ENCODE data around the gene RNPEPL1.
A peak's percentile ranks its signal among the peaks of the same experiment; 100 is the strongest.
"Not testable (repeated sequence)": the region's sequence is repeated elsewhere in the genome, so short reads cannot be mapped to it uniquely, and the experiment has no call there.

RNPEPL1 gene

GRCh38 chr2:240567872-240568677 lies at the start of gene RNPEPL1:
RNPEPL1 (plus strand) TSS chr2:240568484; CDS start chr2:240568587, 103 bp downstream.
- peak; percentile 46 for DNase-seq

- no peak for DNase-seq
These were observed 49.3 kb upstream of the RNPEPL1 start for GRCh38 chr2:240518981-240519380.

GRCh38 chr2:240519396-240520129 lies 48.7 kb upstream of the RNPEPL1 start:
- no peak for DNase-seq

- no peak for DNase-seq
These were observed 47.9 kb upstream of the RNPEPL1 start for GRCh38 chr2:240520130-240520973.

- no peak for DNase-seq
These were observed 47.3 kb upstream of the RNPEPL1 start for GRCh38 chr2:240520974-240521350.

- DNase-seq, result not testable (repeated sequence)
These were observed 46.4 kb upstream of the RNPEPL1 start for GRCh38 chr2:240521885-240522284.

GRCh38 chr2:240522406-240522805 lies 45.9 kb upstream of the RNPEPL1 start:
- DNase-seq, result no peak

- no peak for DNase-seq
These were observed 44.6 kb upstream of the RNPEPL1 start for GRCh38 chr2:240523451-240524281.

GRCh38 chr2:240524963-240525718 lies 43.1 kb upstream of the RNPEPL1 start:
- no peak for DNase-seq

GRCh38 chr2:240525802-240526201 lies 42.5 kb upstream of the RNPEPL1 start:
- no peak for DNase-seq

GRCh38 chr2:240526521-240526920 lies 41.8 kb upstream of the RNPEPL1 start:
- no peak for DNase-seq

- no peak for DNase-seq
These were observed 41.0 kb upstream of the RNPEPL1 start for GRCh38 chr2:240527153-240527750.

GRCh38 chr2:240528406-240529040 lies 39.8 kb upstream of the RNPEPL1 start:
- DNase-seq, result no peak

GRCh38 chr2:240529344-240529999 lies 38.8 kb upstream of the RNPEPL1 start:
- DNase-seq, result no peak

- DNase-seq, result no peak
These were observed 38.1 kb upstream of the RNPEPL1 start for GRCh38 chr2:240530181-240530580.

- DNase-seq, result no peak
These were observed 37.2 kb upstream of the RNPEPL1 start for GRCh38 chr2:240531038-240531437.

- no peak for DNase-seq
These were observed 36.1 kb upstream of the RNPEPL1 start for GRCh38 chr2:240532031-240532775.

- no peak for DNase-seq
These were observed 30.1 kb upstream of the RNPEPL1 start for GRCh38 chr2:240538031-240538780.

- not testable (repeated sequence) for DNase-seq
These were observed 29.2 kb upstream of the RNPEPL1 start for GRCh38 chr2:240539101-240539500.

Data from NCI-H2029 (cell line).